Calu3 (cell line): ENCODE results near the gene TLL1. TPM values are rescaled to one million over a fixed set of nuclear protein-coding genes. Genes with fewer than 3 reads are reported as not detected.

Experiments
- BruUV-seq: library from RNA; stranded (reverse); fragments of 400-500 nt; replicated peaks from 2 replicates; lab custom pipeline; 2021; lab: Mats Ljungman, UMichigan
- CTCF ChIA-PET: fragments of 300-600 bp; sonication (Branson Sonifier 250); formaldehyde crosslinking; loops from one replicate; lab custom pipeline; 2022; ENCODE audit warnings: antibody characterized with exemption; lab: Charles Lee
- DNase-seq: peaks from one replicate; pipeline ENCODE4 v3.0.0; 2022
- H3K27ac Mint-ChIP-seq: one replicate; pipeline ENCODE4 v1.8.0; 2022; ENCODE audit warnings: mixed read lengths; ENCODE audit not compliant: unreplicated experiment
- H3K27me3 Mint-ChIP-seq: one replicate; pipeline ENCODE4 v1.8.0; 2022; ENCODE audit warnings: mixed read lengths; ENCODE audit not compliant: unreplicated experiment
- H3K36me3 Mint-ChIP-seq: one replicate; pipeline ENCODE4 v1.8.0; 2022; ENCODE audit warnings: mild to moderate bottlenecking, moderate library complexity, mixed read lengths; ENCODE audit not compliant: insufficient read depth, unreplicated experiment
- H3K4me1 Mint-ChIP-seq: one replicate; pipeline ENCODE4 v1.8.0; 2022; ENCODE audit warnings: mild to moderate bottlenecking, low read depth, mixed read lengths; ENCODE audit not compliant: unreplicated experiment
- H3K4me3 Mint-ChIP-seq: one replicate; pipeline ENCODE4 v1.8.0; 2022; ENCODE audit warnings: mild to moderate bottlenecking, low read depth, moderate library complexity, mixed read lengths; ENCODE audit not compliant: unreplicated experiment
- H3K9me3 Mint-ChIP-seq: one replicate; pipeline ENCODE4 v1.8.0; 2022; ENCODE audit warnings: low read depth, mixed read lengths; ENCODE audit not compliant: unreplicated experiment
- CTCF ChIP-seq: fragments of 200-600 bp; IDR thresholded peaks from one replicate; pipeline ENCODE4 v1.8.0; 2022; ENCODE audit warnings: antibody characterized with exemption; ENCODE audit not compliant: unreplicated experiment
- intact Hi-C: fragments of 100-400 bp; cut with micrococcal nuclease; formaldehyde crosslinking; loops from one replicate; pipeline ENCODE4 v1.10.0; 2022; ENCODE audit not compliant: unreplicated experiment
- total RNA-seq: library from RNA; stranded (reverse); gene quantifications from 2 replicates; pipeline ENCODE4 v1.2.3, GENCODE V29; 2022

Gene TLL1
- total RNA-seq, 1 experiment from 2014 or later, result not detected

GRCh38 chr4:166140951-166141350, 267.9 kb downstream of the TLL1 start:
- Mint-ChIP-seq H3K9me3 (no peaks in the 10 kb centered on the region), H3K4me1 (no peaks in the 10 kb centered on the region), H3K36me3 (no peaks in the 10 kb centered on the region), H3K27me3 (no peaks in the 10 kb centered on the region), H3K4me3 (no peak overlapping the region), H3K27ac (no peak overlapping the region)
- BruUV-seq, result no TSS peak
- CTCF ChIA-PET, result no interaction called here
- intact Hi-C loops, result no loop called here
- TF ChIP-seq CTCF, result no peak
- DNase-seq, result no peak

GRCh38 chr4:166143227-166143626, 270.2 kb downstream of the TLL1 start:
- Mint-ChIP-seq H3K4me1 (no peaks in the 10 kb centered on the region), H3K27ac (no peak overlapping the region), H3K9me3 (no peaks in the 10 kb centered on the region), H3K27me3 (no peaks in the 10 kb centered on the region), H3K4me3 (no peak overlapping the region), H3K36me3 (no peaks in the 10 kb centered on the region)
- CTCF ChIA-PET, result no interaction called here
- DNase-seq, result no peak
- no peak for TF ChIP-seq CTCF
- BruUV-seq, result no TSS peak
- intact Hi-C loops, result no loop called here

- Mint-ChIP-seq H3K36me3 (no peaks in the 10 kb centered on the region), H3K9me3 (no peaks in the 10 kb centered on the region), H3K4me3 (no peak overlapping the region), H3K27me3 (no peaks in the 10 kb centered on the region), H3K27ac (no peak overlapping the region), H3K4me1 (no peaks in the 10 kb centered on the region)
- TF ChIP-seq CTCF, result no peak
- BruUV-seq, result no TSS peak
- CTCF ChIA-PET, result no interaction called here
- intact Hi-C loops, result no loop called here
- DNase-seq, result no peak
Measured at GRCh38 chr4:166144607-166145006, 271.6 kb downstream of the TLL1 start.

- BruUV-seq, result no TSS peak
- H3K27ac Mint-ChIP-seq, result no peak overlapping the region
Measured at GRCh38 chr4:166146806-166147540, 273.9 kb downstream of the TLL1 start.

More at GRCh38 chr4:166146806-166147540, 273.9 kb downstream of the TLL1 start:
- TF ChIP-seq CTCF, result no peak
- Mint-ChIP-seq H3K9me3 (peaks cover 5% of the 10 kb centered on the region), H3K36me3 (no peaks in the 10 kb centered on the region), H3K4me1 (no peaks in the 10 kb centered on the region), H3K27me3 (no peaks in the 10 kb centered on the region), H3K4me3 (no peak overlapping the region)
- intact Hi-C loops, result no loop called here
- CTCF ChIA-PET, result no interaction called here
- DNase-seq, result no peak
